HepG2 (cell line): ENCODE measurements around the gene ALG11. TPM values are rescaled to one million over a fixed set of nuclear protein-coding genes. Genes with fewer than 3 reads are reported as not detected.

Experiments used
- ATF1 ChIP-seq: IDR thresholded peaks from 2 replicates; pipeline ENCODE4 v1.6.1; 2016; ENCODE audit warnings: mild to moderate bottlenecking, control low read depth
- DMAP1 ChIP-seq: IDR thresholded peaks from 2 replicates; pipeline ENCODE4 v1.6.1; 2016
- EP300 ChIP-seq, 3 experiments: sonication (generic) in 1 of 3; formaldehyde crosslinking in 1 of 3; IDR thresholded peaks; 2 replicates each; pipeline versions ENCODE4 v1.5.1 to v1.6.1; 2011 to 2020; ENCODE audit warnings: low read depth in 2 of 3, low read length in 2 of 3, borderline replicate concordance in 1 of 3, improper control_type of control experiment in 1 of 3, mild to moderate bottlenecking in 1 of 3, missing genetic modification reagents in 1 of 3, moderate library complexity in 1 of 3
- ESRRA ChIP-seq: sonication (generic); formaldehyde crosslinking; IDR thresholded peaks from 2 replicates; pipeline ENCODE4 v1.5.1; 2020; ENCODE audit warnings: mild to moderate bottlenecking, low read depth, missing genetic modification reagents
- FOXP1 ChIP-seq, 2 experiments: fragments of 450-650 bp in 1 of 2; IDR thresholded peaks; 2 replicates each; pipeline ENCODE4 v1.6.1; 2017 to 2018; ENCODE audit warnings: antibody characterized with exemption in 1 of 2
- GATAD2A ChIP-seq: IDR thresholded peaks from 2 replicates; pipeline ENCODE4 v1.6.1; 2016
- HOXA7 ChIP-seq: sonication (generic); formaldehyde crosslinking; IDR thresholded peaks from 2 replicates; pipeline ENCODE4 v1.8.1; 2022; ENCODE audit warnings: mild to moderate bottlenecking, missing genetic modification reagents, moderate library complexity
- ISL2 ChIP-seq: sonication (generic); formaldehyde crosslinking; IDR thresholded peaks from 2 replicates; pipeline ENCODE4 v1.5.0; 2020; ENCODE audit warnings: missing genetic modification reagents
- KLF12 ChIP-seq: sonication (generic); formaldehyde crosslinking; IDR thresholded peaks from 2 replicates; pipeline ENCODE4 v1.4.0; 2020; ENCODE audit warnings: missing genetic modification reagents, borderline replicate concordance
- KLF13 ChIP-seq: sonication (generic); formaldehyde crosslinking; IDR thresholded peaks from 2 replicates; pipeline ENCODE4 v1.4.0; 2020; ENCODE audit warnings: mild to moderate bottlenecking, missing genetic modification reagents
- MAFK ChIP-seq, 2 experiments: IDR thresholded peaks in 1 of 2; conservative IDR thresholded peaks in 1 of 2; 2 replicates each; pipeline ENCODE4 v1.6.1; 2011; ENCODE audit warnings: improper control_type of control experiment in 2 of 2, low read length in 2 of 2
- MATR3 ChIP-seq: sonication (generic); formaldehyde crosslinking; IDR thresholded peaks from 2 replicates; pipeline ENCODE4 v1.4.0; 2020; ENCODE audit warnings: missing genetic modification reagents
- NFKBIZ ChIP-seq: IDR thresholded peaks from 2 replicates; pipeline ENCODE4 v1.6.1; 2018; ENCODE audit warnings: missing genetic modification reagents, missing compliant biosample characterization
- NR1H2 ChIP-seq: sonication (generic); formaldehyde crosslinking; IDR thresholded peaks from 2 replicates; pipeline ENCODE4 v1.8.1; 2022; ENCODE audit warnings: low read depth, missing genetic modification reagents, borderline replicate concordance
- NR2F6 ChIP-seq, 2 experiments: IDR thresholded peaks; 2 replicates each; pipeline ENCODE4 v1.6.1; 2016; ENCODE audit warnings: antibody characterized with exemption in 1 of 2, mild to moderate bottlenecking in 1 of 2
- PCBP1 ChIP-seq: fragments of 200-400 bp; formaldehyde crosslinking; IDR thresholded peaks from 2 replicates; pipeline ENCODE4 v1.6.1; 2017; ENCODE audit warnings: mild to moderate bottlenecking, low read depth, low read length, borderline replicate concordance
- POLR2G ChIP-seq: fragments of 200-400 bp; formaldehyde crosslinking; IDR thresholded peaks from 2 replicates; pipeline ENCODE4 v1.6.1; 2018; ENCODE audit warnings: mild to moderate bottlenecking, low read depth, low read length, moderate library complexity
- RFXAP ChIP-seq: sonication (generic); formaldehyde crosslinking; IDR thresholded peaks from 2 replicates; pipeline ENCODE4 v1.4.0; 2020; ENCODE audit warnings: missing genetic modification reagents, borderline replicate concordance
- SMAD9 ChIP-seq: sonication (generic); formaldehyde crosslinking; IDR thresholded peaks from 2 replicates; pipeline ENCODE4 v1.5.1; 2020; ENCODE audit warnings: mild to moderate bottlenecking, missing genetic modification reagents
- SSRP1 ChIP-seq: IDR thresholded peaks from 2 replicates; pipeline ENCODE4 v1.6.1; 2016; ENCODE audit warnings: control low read depth
- TEAD3 ChIP-seq: optimal IDR thresholded peaks from 2 replicates; pipeline ENCODE3; 2016; ENCODE audit warnings: borderline replicate concordance
- TGIF2 ChIP-seq: IDR thresholded peaks from 2 replicates; pipeline ENCODE4 v1.6.1; 2016; ENCODE audit warnings: control low read depth, missing compliant biosample characterization
- ZBTB42 ChIP-seq: sonication (generic); formaldehyde crosslinking; IDR thresholded peaks from 2 replicates; pipeline ENCODE4 v1.5.0; 2020; ENCODE audit warnings: mild to moderate bottlenecking, missing genetic modification reagents
- ZNF101 ChIP-seq: sonication (generic); formaldehyde crosslinking; IDR thresholded peaks from 2 replicates; pipeline ENCODE4 v1.4.0; 2020; ENCODE audit warnings: mild to moderate bottlenecking, low read depth, missing genetic modification reagents, borderline replicate concordance
- ZNF136 ChIP-seq: sonication (generic); formaldehyde crosslinking; IDR thresholded peaks from 2 replicates; pipeline ENCODE4 v1.8.1; 2022; ENCODE audit warnings: low read depth, mild to moderate bottlenecking, moderate library complexity, missing genetic modification reagents
- ZNF207 ChIP-seq: fragments of 450-650 bp; IDR thresholded peaks from 2 replicates; pipeline ENCODE4 v1.6.1; 2016; ENCODE audit warnings: antibody characterized with exemption, borderline replicate concordance
- ZNF225 ChIP-seq: sonication (generic); formaldehyde crosslinking; IDR thresholded peaks from 2 replicates; pipeline ENCODE4 v1.4.0; 2020; ENCODE audit warnings: mild to moderate bottlenecking, missing genetic modification reagents
- ZNF230 ChIP-seq: sonication (generic); formaldehyde crosslinking; IDR thresholded peaks from 2 replicates; pipeline ENCODE4 v1.4.0; 2020; ENCODE audit warnings: mild to moderate bottlenecking, missing genetic modification reagents
- ZNF33B ChIP-seq: sonication (generic); formaldehyde crosslinking; IDR thresholded peaks from 2 replicates; pipeline ENCODE4 v1.5.1; 2020; ENCODE audit warnings: mild to moderate bottlenecking, missing genetic modification reagents
- ZNF547 ChIP-seq: sonication (generic); formaldehyde crosslinking; IDR thresholded peaks from 2 replicates; pipeline ENCODE4 v1.5.1; 2020; ENCODE audit warnings: mild to moderate bottlenecking, missing genetic modification reagents
- polyA plus RNA-seq, 8 experiments: library from polyadenylated mRNA; depleted of rRNA in 3 of 8; stranded (reverse) in 7 of 8; unstranded in 1 of 8; fragments of >200 nt; fragmentation: Illumina TruSeq in 4 of 8; extraction: Trizol in 4 of 8; gene quantifications; 2 replicates each; pipeline versions ENCODE4 v1.2.1 to v1.2.3, GENCODE V29; 2011 to 2016; ENCODE audit warnings: low read depth in 4 of 8, missing spikeins in 1 of 8, mixed read lengths in 1 of 8; ENCODE audit not compliant: insufficient read depth in 1 of 8
- total RNA-seq, 5 experiments: library from RNA; depleted of rRNA; stranded (reverse); fragments of >200 nt; fragmentation: Illumina TruSeq; extraction: Trizol; gene quantifications; 2 replicates each; pipeline ENCODE4 v1.2.3, GENCODE V29; 2016; ENCODE audit warnings: low read depth in 1 of 5
- TF ChIP-seq, protein P1 (sequence below): sonication (generic); formaldehyde crosslinking; IDR thresholded peaks from 2 replicates; pipeline ENCODE4 v1.9.0; 2021; ENCODE audit warnings: missing genetic modification reagents, mild to moderate bottlenecking, borderline replicate concordance

The ALG11 gene
- total and polyA plus RNA-seq, 2 of the 13 experiments (the other 11 are each of a cell fraction or from before 2014, with no cell fraction given) = 14.7 to 27.9 TPM

DNA sequence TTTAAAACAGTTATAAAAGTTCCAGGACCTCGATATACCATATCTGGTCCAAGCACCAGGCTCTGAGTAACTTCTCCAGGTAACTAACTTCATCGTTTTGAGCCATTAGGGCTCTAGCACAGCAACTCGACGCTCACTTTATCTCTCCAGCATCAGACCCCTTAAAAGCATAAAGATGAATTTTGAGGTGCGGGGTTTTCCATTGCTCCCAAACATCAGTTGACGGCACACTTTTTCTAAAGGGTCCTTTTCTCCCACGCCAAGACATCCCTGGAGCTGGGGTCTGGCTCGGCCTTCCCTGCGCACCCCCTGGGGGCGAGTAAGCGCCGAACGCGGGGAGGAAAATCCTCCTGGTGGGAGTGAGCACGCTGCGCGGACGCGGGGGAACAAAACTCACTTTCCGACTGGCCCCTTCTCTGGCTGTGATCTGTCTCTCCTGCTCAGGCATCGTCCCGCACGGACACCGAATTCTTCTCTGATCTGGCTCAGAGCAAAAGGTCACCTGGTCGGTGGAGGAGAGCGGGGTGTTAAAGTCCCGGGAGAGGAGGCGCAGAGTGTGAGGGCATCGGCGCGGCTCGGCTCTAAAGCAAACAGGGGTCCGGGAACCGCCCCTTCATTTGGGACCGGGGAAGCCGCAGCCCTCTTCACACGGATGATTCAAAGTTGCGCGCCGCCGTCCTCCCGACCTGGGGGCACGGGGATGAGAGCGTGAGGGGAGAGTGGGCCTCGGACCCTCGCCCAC lies 1.1 kb upstream of the ALG11 start, which contains the start of gene ATP7B (continued):
- TF ChIP-seq ISL2 (CRISPR knock-in tag) (no peak), FOXP1 (IDR thresholded peaks at IDR 0.05) (no peak), FOXP1 (CRISPR knock-in tag; IDR thresholded peaks at IDR 0.05) (no peak), TEAD3 (no peak), ZNF230 (CRISPR knock-in tag) (no peak), ZNF136 (CRISPR knock-in tag) (0 out of 2 replicates have a peak, but pooled peaks have one; percentile 22), NFKBIZ (CRISPR knock-in tag) (no peak), RFXAP (CRISPR knock-in tag) (no peak), MATR3 (CRISPR knock-in tag) (no peak), SMAD9 (no peak), KLF13 (peak; percentile 22; the same call in 1 of the 2 replicates), NR1H2 (CRISPR knock-in tag) (no peak), EP300 (IDR thresholded peaks at IDR 0.05; ENCODE audit: low read depth in 2 of 2, low read length in 2 of 2) (no peak), EP300 (CRISPR knock-in tag; IDR thresholded peaks at IDR 0.05; ENCODE audit: borderline replicate concordance) (no peak), ZNF225 (no peak), ZBTB42 (CRISPR knock-in tag) (no peak), KLF12 (0 out of 2 replicates have a peak, but pooled peaks have one; percentile 31), ZNF33B (no peak; the same call in 1 of the 2 replicates), PCBP1 (0 out of 2 replicates have a peak, but pooled peaks have one; percentile 54), NR2F6 (IDR thresholded peaks at IDR 0.05) (peak; percentile 23; the same call in 1 of the 2 replicates), NR2F6 (CRISPR knock-in tag; IDR thresholded peaks at IDR 0.05) (0 out of 2 replicates have a peak, but pooled peaks have one; percentile 10), MAFK (conservative IDR thresholded peaks at IDR 0.05 in 1 of 2, IDR thresholded peaks at IDR 0.05 in 1 of 2; ENCODE audit: low read length in 2 of 2) (no peak), ESRRA (CRISPR knock-in tag) (no peak), GATAD2A (CRISPR knock-in tag) (no peak), TGIF2 (CRISPR knock-in tag) (no peak), ATF1 (CRISPR knock-in tag) (no peak), SSRP1 (CRISPR knock-in tag) (no peak), ZNF547 (CRISPR knock-in tag) (0 out of 2 replicates have a peak, but pooled peaks have one; percentile 20), HOXA7 (no peak; the same call in 1 of the 2 replicates), ZNF207 (no peak), DMAP1 (CRISPR knock-in tag) (peak; percentile 1; the same call in 1 of the 2 replicates), ZNF101 (CRISPR knock-in tag) (no peak), POLR2G (0 out of 2 replicates have a peak, but pooled peaks have one; percentile 36)
- TF ChIP-seq, protein P1, sequence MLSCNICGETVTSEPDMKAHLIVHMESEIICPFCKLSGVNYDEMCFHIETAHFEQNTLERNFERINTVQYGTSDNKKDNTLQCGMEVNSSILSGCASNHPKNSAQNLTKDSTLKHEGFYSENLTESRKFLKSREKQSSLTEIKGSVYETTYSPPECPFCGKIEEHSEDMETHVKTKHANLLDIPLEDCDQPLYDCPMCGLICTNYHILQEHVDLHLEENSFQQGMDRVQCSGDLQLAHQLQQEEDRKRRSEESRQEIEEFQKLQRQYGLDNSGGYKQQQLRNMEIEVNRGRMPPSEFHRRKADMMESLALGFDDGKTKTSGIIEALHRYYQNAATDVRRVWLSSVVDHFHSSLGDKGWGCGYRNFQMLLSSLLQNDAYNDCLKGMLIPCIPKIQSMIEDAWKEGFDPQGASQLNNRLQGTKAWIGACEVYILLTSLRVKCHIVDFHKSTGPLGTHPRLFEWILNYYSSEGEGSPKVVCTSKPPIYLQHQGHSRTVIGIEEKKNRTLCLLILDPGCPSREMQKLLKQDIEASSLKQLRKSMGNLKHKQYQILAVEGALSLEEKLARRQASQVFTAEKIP (CRISPR knock-in tag) = no peak
